Duodenal mucosa (tissue), 2 donors: Measurements from ENCODE around the gene MIA.

Source experiments
- H3K27ac ChIP-seq: one replicate; pipeline ENCODE4 v1.7.0; 2013; ENCODE audit warnings: low read depth, low read length
- H3K27me3 ChIP-seq, 2 donors: one replicate each; pipeline ENCODE4 v1.7.0; 2013; ENCODE audit warnings: low read length in 2 of 2, control low read depth in 1 of 2; ENCODE audit not compliant: insufficient read depth in 2 of 2, control insufficient read depth in 1 of 2
- H3K36me3 ChIP-seq, 2 donors: one replicate each; pipeline ENCODE4 v1.7.0; 2013; ENCODE audit warnings: low read length in 2 of 2, control low read depth in 1 of 2; ENCODE audit not compliant: insufficient read depth in 2 of 2, control insufficient read depth in 1 of 2
- H3K4me1 ChIP-seq, 2 donors: one replicate each; pipeline ENCODE4 v1.7.0; 2013; ENCODE audit warnings: low read length in 2 of 2, control low read depth in 1 of 2; ENCODE audit not compliant: insufficient read depth in 2 of 2, control insufficient read depth in 1 of 2
- H3K4me3 ChIP-seq, 2 donors: one replicate each; pipeline ENCODE4 v1.7.0; 2013; ENCODE audit warnings: low read length in 2 of 2, low read depth in 1 of 2
- H3K9ac ChIP-seq, 2 donors: one replicate each; pipeline ENCODE4 v1.7.0; 2013; ENCODE audit warnings: low read length in 2 of 2, low read depth in 1 of 2
- H3K9me3 ChIP-seq, 2 donors: one replicate each; pipeline ENCODE4 v1.7.0; 2013; ENCODE audit warnings: low read length in 2 of 2, control low read depth in 1 of 2; ENCODE audit not compliant: control insufficient read depth in 1 of 2

Gene MIA

DNA sequence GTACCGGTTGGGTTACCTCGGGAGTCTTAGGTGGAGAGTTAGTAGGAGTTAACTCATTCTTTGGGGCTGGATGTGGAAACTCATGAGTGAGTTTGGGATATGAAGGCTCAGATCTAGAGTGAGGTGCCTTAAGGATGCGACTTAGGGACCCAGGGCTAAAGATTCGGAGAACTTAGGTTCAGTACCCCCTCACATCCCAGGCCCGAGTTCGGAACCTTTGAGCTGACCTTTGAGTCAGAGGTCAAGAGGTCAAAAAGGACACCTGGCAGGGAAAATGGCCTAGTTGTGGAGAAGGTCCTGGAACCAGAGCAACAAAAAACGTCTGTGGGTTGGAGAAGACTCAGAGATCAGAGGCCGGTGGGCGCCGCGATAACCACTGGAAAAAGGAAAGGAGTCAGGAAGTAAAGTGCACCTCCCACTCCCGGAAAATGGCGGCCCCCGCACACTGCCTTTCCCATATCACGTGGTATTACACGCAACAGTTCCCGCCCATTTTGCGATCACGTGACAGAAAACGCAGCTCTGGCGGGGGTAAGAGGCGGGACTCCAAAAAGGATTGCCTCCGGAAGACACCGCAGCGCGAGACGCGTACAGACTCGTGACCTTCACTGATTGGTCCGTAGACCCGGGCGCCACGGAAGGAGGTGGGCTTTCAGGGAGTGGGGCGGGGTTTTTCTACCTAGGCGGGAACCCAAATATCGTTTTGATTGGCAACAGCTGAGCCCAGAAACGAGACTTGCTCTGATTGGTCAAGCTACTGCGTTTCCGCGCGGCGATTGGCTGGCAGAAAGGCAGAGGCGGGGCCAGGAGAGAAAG, 25.1 kb upstream of the MIA start, which contains the start of gene ACTMAP:
Gene ACTMAP, minus strand, starts transcription at position 420 of the 816 bp plus-strand sequence. CDS start 674 bp downstream, outside the sequence.
- Histone ChIP-seq H3K4me1 (peaks cover 22 to 34% of the 10 kb centered on the region in 2 donors), H3K9me3 (no peaks in the 10 kb centered on the region), H3K4me3 (peak within 1 kb of the TSS; percentile 75 to 81), H3K27ac (peak within 1 kb of the TSS; percentile 86), H3K9ac (peak within 1 kb of the TSS; percentile 82), H3K36me3 (no peaks in the 10 kb centered on the region), H3K27me3 (no peaks in the 10 kb centered on the region)

DNA sequence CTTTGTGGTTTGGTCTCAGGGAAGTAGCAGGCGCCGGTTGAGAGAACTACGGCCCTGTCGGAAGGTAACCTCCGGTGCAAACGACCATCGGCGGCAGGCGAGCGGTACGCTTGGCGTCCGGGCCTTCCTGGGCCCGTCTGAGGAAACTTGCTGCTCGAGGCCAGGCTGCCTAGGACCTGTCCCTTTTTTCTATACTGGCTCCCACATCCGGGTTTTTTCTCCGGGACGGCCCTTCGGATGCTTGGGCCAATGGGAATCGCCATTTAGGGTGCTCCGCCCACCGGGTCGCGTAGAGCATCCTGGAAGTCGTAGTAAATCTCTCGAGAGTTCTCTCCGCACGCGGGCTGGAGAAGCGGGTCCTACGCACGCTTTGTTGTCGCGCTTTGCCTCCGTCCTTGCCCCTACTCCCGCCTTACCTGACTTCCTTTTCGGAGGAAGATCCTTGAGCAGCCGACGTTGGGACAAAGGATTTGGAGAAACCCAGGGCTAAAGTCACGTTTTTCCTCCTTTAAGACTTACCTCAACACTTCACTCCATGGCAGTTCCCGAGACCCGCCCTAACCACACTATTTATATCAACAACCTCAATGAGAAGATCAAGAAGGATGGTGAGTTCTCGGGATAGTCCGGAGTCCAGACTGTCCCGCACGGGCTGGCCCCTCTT, 24.3 kb upstream of the MIA start, which contains the start of gene SNRPA:
Gene SNRPA, plus strand, starts transcription at position 330 of the 664 bp plus-strand sequence. Its CDS starts 206 bp downstream, at position 536.
- H3K9ac ChIP-seq: peak within 1 kb of the TSS; percentile 82
- H3K27me3 ChIP-seq: no peaks in the 10 kb centered on the region
- H3K27ac ChIP-seq: peak within 1 kb of the TSS; percentile 86
- peaks cover 0 to 7% of the 10 kb centered on the region in 2 donors for H3K36me3 ChIP-seq
- no peaks in the 10 kb centered on the region for H3K9me3 ChIP-seq
- peaks cover 27 to 41% of the 10 kb centered on the region in 2 donors for H3K4me1 ChIP-seq
- peak within 1 kb of the TSS; percentile 75 to 81 for H3K4me3 ChIP-seq

DNA sequence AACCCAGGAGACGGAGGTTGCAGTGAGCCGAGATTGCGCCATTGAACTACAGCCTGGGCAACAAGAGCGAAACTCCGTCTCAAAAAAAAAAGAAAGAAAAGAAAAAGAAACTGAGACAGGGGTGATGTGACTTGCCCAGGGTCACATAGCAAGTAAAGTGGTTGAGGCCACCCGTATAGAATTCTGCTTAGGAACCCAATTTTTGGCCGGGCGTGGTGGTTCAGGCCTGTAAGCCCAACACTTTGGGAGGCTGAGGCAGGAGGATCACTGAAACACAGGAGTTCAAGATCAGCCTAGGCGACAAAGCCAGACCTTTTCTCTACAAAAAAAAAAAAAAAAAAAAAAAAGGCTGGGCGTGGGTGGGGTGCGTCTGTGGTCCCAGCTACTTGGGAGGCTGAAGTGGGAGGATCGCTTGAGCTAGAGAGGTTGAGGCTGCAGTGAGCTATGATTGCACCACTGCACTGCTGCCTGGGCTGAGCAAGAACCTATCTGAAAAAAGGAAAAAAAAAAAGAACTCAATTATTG, 23.0 kb upstream of the MIA start:
- peaks cover 0 to 20% of the 10 kb centered on the region in 2 donors for H3K36me3 ChIP-seq
- H3K27ac ChIP-seq: peak overlapping the region; percentile 86
- H3K9ac ChIP-seq: peak overlapping the region; percentile 82
- H3K9me3 ChIP-seq: no peaks in the 10 kb centered on the region
- peaks cover 27 to 51% of the 10 kb centered on the region in 2 donors for H3K4me1 ChIP-seq
- H3K4me3 ChIP-seq: peak overlapping the region; percentile 73 to 81
- H3K27me3 ChIP-seq: no peaks in the 10 kb centered on the region

DNA sequence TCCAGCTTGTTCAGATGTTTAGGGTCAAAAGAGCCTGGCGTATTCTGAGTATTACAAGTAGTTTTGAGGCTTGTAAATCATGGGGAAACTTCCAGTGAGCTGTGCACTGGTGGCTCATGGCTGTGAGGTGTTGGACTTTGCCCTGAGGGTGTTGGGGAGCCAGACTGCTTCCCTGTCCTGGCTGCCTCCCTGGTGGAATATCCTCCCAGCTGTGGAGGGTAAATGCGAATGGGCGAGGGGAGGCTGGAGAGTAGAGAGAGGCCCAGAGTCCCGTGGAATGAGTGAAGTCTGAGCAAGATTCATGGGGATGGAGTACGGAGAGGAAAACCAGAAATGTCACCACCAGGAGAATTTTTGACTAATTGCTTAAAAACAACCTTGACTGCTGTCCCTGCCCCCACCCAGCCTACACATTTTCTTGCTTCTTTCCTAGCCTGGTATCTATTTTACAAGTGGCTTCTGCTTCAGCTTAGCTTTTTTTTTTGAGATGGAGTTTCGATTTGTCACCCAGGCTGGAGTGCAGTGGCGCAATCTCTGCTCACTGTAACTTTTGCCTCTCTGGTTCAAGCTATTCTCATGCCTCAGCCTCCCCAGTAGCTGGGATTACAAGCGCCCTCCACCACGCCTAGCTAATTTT, 20.6 kb upstream of the MIA start:
- no peaks in the 10 kb centered on the region for H3K27me3 ChIP-seq
- peaks cover 12 to 41% of the 10 kb centered on the region in 2 donors for H3K36me3 ChIP-seq
- no peaks in the 10 kb centered on the region for H3K9me3 ChIP-seq
- H3K4me3 ChIP-seq: peak overlapping the region; percentile 46 to 67
- H3K27ac ChIP-seq: peak overlapping the region; percentile 84
- peaks cover 20 to 47% of the 10 kb centered on the region in 2 donors for H3K4me1 ChIP-seq
- peak overlapping the region; percentile 67 to 80 for H3K9ac ChIP-seq

DNA sequence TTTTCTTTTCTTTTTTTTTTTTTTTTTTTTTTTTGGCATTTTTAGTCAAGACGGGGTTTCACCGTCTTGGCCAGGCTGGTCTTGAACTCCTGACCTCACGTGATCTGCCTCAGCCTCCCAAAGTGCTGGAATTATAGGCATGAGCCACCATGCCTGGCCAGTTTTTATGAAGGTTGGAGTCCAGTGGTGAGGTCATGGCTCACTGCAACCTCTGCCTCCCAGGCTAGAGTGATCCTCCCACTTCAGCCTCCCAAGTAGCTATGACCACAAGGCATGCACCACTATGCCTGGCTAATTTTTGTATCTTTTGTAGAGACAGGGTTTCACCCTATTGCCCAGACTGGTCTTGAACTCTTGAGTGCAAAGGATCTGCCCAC, 20.1 kb upstream of the MIA start:
- Histone ChIP-seq H3K4me1 (peaks cover 18 to 42% of the 10 kb centered on the region in 2 donors), H3K27ac (no peak overlapping the region), H3K9ac (no peak overlapping the region), H3K4me3 (peak overlapping the region in 1 of 2 donors; percentile 40), H3K36me3 (peaks cover 15 to 46% of the 10 kb centered on the region in 2 donors), H3K9me3 (no peaks in the 10 kb centered on the region), H3K27me3 (no peaks in the 10 kb centered on the region)

DNA sequence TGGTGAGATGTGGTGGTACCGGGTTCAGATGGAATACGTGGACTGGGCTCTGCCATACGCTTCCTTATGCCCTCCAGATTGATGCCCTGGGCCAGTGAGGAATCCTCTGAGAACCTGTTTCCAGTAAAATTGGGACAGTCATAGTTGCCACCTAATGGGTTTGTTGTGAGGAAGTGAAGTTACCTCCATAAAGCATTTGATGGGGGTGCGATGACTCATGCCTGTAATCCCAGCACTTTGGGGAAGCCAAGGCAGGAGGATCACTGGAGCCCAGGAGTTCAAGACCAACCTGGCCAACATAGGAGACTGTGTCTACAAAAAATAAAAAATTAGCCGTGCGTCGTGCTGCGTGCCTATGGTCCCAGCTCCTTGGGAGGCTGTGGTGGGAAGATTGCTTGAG, 19.5 kb upstream of the MIA start:
- Histone ChIP-seq H3K4me1 (peaks cover 18 to 42% of the 10 kb centered on the region in 2 donors), H3K4me3 (no peak overlapping the region), H3K36me3 (peaks cover 20 to 52% of the 10 kb centered on the region in 2 donors), H3K9me3 (no peaks in the 10 kb centered on the region), H3K27me3 (no peaks in the 10 kb centered on the region), H3K27ac (no peak overlapping the region), H3K9ac (no peak overlapping the region)

DNA sequence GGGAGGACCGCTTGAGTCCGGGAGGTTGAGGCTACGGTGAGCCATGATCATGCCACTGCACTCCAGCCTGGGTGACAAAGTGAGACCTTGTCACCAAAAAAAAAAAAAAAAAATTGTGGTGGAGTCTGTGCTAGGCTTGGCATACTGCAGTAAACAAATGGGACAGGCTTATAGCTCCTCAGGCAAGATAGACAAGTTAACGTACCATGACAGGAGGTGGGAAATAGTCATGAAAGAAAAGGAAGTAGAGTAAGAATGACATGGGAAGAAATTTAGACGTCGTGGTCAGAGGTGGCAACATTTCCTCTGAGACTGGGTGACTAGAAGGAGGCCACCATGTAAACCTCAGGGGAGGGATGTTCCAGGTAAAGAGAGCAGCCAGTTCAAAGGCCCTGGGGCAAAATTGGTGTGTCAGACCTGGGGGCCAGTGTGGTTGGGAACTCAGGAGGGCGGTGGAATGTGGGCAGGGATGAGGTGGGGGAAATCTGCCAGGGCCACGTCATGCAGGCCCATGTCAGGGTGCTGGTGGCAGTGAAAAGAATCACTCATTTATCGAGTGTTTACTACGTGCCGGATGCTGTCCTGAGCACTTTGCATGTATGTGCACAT, 18.7 kb upstream of the MIA start:
- H3K27me3 ChIP-seq: no peaks in the 10 kb centered on the region
- no peak overlapping the region for H3K27ac ChIP-seq
- H3K9me3 ChIP-seq: no peaks in the 10 kb centered on the region
- no peak overlapping the region for H3K9ac ChIP-seq
- H3K36me3 ChIP-seq: peaks cover 26 to 60% of the 10 kb centered on the region in 2 donors
- H3K4me1 ChIP-seq: peaks cover 18 to 42% of the 10 kb centered on the region in 2 donors
- H3K4me3 ChIP-seq: no peak overlapping the region

DNA sequence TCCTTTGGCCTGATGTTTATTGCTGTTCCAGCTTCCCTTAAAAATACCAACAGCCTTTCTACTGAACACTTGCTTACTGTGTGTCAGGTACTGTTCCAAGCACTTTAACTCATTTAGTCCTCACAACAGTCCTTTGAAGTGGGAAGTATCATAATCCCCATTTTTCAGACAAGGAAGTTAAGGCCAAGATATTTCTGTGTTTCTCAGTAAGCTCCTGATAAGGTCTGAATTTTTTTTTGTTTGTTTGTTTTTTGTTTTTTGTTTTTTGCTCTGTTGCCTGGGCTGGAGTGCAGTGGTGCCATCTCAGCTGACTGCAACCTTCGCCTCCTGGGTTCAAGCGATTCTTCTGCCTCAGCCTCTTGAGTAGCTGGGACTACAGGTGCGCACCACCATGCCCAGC, 16.8 kb upstream of the MIA start:
- Histone ChIP-seq H3K36me3 (peaks cover 43 to 78% of the 10 kb centered on the region in 2 donors), H3K27ac (no peak overlapping the region)

DNA sequence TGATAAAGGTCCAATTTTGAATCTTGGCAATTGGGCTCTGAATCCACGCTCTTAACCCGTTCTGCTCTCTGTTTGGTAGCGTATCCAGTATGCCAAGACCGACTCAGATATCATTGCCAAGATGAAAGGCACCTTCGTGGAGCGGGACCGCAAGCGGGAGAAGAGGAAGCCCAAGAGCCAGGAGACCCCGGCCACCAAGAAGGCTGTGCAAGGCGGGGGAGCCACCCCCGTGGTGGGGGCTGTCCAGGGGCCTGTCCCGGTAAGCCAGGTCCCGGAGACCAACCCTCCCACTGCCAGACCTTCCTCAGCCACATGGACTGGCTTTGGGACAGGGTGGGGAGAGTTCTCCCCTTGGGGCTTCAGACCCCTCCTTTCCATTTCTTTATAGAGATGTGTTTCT, 16.0 kb upstream of the MIA start:
- Histone ChIP-seq H3K4me3 (no peak overlapping the region), H3K27ac (no peak overlapping the region), H3K36me3 (peaks cover 52 to 87% of the 10 kb centered on the region in 2 donors), H3K27me3 (no peaks in the 10 kb centered on the region), H3K9me3 (no peaks in the 10 kb centered on the region), H3K4me1 (peaks cover 13 to 27% of the 10 kb centered on the region in 2 donors), H3K9ac (no peak overlapping the region)

More for the DNA sequence above, 16.8 kb upstream of the MIA start:
- Histone ChIP-seq H3K4me3 (no peak overlapping the region), H3K9ac (no peak overlapping the region), H3K9me3 (no peaks in the 10 kb centered on the region), H3K4me1 (peaks cover 15 to 31% of the 10 kb centered on the region in 2 donors), H3K27me3 (no peaks in the 10 kb centered on the region)
